Measurements from ENCODE around the gene PRMT3.

DNA sequence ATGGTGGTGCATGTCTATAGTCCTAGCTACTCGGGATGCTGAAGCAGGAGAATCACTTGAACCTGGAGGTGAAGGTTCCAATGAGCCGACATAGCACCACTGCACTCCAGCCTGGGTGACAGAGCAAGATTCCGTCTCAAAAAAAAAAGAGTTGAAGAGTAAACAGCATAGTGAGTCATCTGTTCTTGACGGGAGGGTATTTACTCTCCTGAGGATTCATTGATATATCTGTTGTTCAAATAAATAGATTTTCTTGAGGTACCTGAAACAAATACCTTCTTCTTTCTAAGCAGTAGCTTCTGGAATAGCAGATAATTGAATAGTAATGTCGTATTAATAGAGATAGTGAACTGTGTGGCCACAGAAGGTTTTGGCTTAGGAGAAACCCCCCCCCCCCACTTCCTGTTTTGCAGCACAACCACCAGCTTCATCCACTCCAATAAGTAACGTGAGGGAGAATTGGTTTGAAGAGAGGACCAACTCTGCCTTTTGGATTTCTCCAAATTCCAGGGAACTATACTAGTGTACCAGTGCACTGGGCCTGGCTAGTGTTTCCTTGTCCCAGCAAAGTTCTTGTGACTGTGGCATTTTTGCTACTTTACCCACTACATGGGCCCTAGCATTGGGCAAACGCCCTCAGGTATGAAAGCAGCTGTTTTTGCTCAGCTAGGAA is 90.0 kb downstream of the PRMT3 start:
- TF ChIP-seq, protein P1, sequence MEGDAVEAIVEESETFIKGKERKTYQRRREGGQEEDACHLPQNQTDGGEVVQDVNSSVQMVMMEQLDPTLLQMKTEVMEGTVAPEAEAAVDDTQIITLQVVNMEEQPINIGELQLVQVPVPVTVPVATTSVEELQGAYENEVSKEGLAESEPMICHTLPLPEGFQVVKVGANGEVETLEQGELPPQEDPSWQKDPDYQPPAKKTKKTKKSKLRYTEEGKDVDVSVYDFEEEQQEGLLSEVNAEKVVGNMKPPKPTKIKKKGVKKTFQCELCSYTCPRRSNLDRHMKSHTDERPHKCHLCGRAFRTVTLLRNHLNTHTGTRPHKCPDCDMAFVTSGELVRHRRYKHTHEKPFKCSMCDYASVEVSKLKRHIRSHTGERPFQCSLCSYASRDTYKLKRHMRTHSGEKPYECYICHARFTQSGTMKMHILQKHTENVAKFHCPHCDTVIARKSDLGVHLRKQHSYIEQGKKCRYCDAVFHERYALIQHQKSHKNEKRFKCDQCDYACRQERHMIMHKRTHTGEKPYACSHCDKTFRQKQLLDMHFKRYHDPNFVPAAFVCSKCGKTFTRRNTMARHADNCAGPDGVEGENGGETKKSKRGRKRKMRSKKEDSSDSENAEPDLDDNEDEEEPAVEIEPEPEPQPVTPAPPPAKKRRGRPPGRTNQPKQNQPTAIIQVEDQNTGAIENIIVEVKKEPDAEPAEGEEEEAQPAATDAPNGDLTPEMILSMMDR (IDR thresholded peaks at IDR 0.05): no peak
- no peak for TF ChIP-seq POLR2A (IDR thresholded peaks at IDR 0.05)
